NOMO-1 treated with dmso at 0.1 percent for 144 hours (cell line): Measurements from ENCODE around the gene PITHD1.
"Not testable (repeated sequence)": the region's sequence is repeated elsewhere in the genome, so short reads cannot be mapped to it uniquely, and the experiment has no call there.

Experiments used
- DNase-seq: peaks from one replicate; lab custom pipeline; 2025; ENCODE audit not compliant: unreplicated experiment; lab: John Stamatoyannopoulos, UW

The PITHD1 gene

GRCh38 chr1:23772854-23773242 is 5.4 kb upstream of the PITHD1 start:
- no peak for DNase-seq

GRCh38 chr1:23774174-23774880 is 3.9 kb upstream of the PITHD1 start:
- DNase-seq = no peak

- DNase-seq = no peak
These were observed 2.0 kb upstream of the PITHD1 start for GRCh38 chr1:23776217-23776616.

DNA sequence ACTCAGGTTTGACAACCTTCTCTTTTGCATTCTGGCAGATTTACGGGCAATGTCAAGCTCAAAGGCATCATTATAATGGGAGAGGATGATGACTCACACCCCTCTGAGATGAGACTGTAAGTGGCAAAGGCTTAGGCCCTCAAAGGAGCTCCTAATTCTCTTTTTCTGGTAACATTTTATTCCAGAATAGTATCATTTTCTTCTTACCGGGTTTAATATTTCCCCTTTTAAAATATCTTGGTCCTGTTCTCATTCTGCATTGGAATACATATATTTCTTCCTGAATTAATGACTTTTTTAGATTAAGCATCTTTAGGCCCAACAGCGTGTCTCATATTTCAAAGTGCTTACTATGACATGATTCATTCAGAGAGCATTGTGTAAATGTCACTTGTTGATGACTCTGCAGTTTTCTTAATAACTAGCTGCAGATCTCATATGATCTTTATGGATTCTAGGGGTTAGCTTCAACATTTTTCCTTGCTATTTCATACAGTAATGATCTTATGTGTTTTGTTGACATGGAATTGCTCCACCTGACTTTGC is 1.7 kb downstream of the PITHD1 start:
- no peak for DNase-seq

GRCh38 chr1:23783141-23783540 is 4.9 kb downstream of the PITHD1 start:
- not testable (repeated sequence) for DNase-seq

- no peak for DNase-seq
These were observed 6.6 kb downstream of the PITHD1 start for GRCh38 chr1:23784846-23785245.

DNA sequence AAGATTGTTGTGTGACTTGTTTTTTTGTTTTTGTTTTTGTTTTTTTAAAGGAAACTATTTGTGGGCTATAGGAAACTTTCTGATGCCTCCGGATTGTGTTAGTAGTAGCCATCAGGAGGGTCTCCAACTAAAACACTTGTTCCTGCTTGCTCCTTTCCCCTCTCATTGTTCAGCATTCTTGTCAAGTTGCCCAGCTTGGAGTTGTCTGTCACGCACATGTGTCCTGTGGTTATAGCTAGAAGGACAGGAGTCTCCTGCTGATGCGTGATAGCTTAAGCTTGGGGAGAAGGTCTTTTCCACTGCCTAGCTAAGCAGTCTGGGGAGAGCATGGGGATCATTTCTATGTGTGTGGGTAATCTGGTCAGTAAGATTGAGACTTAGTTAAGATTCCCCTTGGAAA is 9.5 kb downstream of the PITHD1 start:
- no peak for DNase-seq

DNA sequence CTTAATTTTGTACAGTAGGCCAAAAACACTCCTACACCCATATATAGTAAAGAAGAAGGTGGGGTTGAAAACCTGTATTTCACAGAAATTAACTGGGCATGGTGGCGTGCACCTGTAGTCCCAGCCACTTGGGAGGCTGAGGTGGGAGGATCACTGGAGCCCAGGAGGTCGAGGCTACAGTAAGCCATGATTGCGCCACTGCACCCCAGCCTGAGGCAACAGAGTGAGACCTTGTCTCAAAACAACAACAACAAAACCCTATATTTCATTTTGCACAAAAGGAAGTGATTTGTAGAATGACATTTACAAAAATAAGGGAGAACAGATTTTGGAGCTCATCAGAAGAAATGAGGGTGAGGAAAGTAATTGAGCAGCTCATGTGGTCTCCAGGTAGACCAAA is 10.5 kb downstream of the PITHD1 start:
- no peak for DNase-seq

DNA sequence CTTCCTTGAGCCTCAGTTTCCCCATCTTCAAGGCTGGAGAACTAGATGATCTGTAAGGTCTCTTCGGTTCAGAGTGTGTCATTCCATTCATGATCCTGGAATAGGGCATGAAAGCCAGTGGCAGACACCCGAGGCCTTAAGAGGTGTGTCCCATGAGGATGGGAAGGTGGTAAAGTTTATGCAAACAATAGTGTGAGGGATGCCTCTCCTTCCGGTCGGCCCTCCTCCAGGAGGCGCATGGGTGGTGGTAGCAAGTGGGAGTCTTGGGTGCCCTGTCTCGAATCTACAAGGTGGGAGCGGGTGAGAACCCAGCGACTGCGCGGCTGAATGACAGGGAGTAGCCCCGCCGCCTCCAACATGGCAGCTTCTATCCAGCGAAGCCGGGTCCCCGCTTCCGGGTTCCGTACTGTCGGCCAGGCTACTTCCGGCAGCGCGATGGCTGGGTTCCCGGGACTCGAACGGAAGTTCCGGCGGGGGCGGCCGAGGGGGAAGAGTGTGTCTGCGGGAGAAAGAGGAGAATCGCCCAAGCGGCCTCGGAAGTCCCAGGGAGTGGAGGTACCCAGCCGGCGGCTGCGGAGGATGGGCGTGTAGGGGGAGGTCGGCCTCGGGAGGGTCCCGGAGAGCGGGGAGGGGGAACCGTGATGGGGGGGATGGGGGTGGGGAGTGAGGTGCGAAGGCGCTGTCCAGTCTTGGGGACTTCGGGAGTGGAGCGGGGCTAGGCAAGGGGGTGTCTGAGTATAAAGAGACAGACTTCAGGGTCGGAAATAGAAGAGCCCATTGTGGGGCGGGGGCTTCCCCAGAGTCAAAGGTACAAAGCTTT is 12.7 kb downstream of the PITHD1 start, which contains the start of gene LYPLA2:
LYPLA2 (plus strand) TSS at position 450 of the 820 bp plus-strand sequence. CDS start 1,538 bp downstream, outside the sequence.
- DNase-seq = peak; percentile 82

DNA sequence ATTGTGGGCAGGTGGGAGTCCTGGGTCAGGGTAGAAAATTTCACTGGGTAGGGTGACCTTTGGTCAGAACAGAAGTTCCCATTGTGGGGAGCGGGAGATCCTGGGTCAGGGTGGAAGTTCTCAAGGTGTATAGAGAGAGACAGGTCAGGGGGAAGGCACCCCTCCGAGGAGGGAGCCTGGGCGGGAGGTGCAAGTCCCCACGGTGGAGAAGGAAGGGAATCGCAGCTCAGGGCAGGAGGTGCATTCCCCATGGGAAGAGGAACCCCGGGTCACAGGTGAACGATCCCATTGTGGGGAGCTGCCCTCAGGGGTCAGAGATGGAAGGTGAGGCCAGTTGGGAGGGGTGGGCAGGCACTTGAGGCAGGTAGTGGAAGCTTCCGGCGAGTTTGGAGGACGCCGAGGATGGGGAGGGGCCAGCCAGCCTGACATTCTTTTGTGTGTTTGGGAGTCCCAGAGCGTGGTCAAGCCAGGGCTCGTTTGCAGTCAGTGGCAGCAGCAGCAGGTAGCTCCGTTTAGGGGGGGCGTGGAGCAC is 13.4 kb downstream of the PITHD1 start:
- DNase-seq = no peak

DNA sequence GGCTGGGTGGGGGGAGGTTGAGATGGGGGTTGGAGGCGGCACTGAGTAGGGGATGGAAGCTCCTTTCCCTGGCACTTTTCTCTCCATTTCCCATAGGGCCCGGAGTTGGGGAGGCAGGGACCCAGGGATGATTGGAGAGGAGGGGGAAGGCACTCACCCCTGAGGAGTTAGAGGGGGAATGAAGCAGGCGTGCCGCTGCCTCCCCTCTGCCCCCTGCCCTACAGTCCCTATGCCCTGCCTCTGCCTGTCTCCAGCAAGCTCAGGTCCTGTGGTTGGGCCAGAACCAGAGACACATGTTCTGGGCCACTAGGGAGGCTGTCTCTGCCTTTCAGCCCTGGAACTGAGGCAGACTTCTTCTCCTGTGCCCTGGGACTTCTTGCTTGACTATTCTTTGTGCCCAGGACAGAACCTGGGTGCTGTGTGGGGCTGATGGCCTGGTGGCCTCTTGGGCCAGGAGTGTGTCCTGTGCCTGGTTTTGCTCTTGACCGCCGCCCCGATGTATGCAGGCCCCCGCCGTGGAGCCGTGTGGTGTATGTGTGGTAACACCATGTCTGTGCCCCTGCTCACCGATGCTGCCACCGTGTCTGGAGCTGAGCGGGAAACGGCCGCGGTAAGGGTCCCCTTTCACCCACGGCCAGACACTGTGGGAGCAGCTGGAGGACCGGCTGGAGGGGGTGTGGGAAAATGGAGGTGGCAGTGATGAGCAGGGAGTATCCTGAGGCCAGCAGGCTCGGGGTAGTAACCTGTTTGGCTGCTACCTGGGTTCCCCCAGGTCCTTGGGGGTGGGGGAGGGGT is 14.1 kb downstream of the PITHD1 start:
- DNase-seq = no peak

DNA sequence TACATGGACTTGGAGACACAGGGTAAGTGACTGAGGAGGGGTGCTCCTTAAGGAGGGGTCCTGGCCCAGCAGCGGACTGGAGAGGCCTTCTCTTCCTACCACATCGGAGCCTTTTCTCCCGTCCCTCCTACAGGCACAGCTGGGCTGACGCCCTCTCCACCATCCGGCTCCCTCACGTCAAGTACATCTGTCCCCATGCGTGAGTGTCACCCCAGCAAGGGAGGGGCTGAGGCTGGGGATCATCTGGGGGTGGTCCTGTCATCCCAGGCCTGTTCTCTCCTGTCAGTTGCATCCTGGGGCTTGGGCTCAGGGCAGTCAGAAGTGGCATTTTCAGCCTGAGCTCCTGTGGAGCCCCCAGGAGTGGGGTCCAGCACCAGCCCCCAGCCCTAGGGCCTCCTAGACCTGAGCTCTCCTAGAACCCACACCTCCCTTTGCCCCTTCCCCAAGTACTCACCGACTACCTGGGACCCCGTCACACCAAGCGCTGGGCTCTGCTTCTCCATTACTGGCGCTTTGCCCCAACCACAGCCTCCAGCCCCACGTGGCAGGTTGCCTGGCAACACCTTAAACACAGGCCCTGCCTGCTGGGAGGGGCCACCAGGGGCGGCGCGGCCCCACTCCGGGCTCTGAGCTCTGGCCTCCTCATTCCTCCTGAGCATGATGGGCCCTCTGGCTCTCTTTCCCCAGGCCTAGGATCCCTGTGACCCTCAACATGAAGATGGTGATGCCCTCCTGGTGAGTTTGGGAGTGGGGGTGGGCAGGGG is 15.0 kb downstream of the PITHD1 start:
- DNase-seq = no peak

GRCh38 chr1:23793861-23794731 is 15.9 kb downstream of the PITHD1 start:
- DNase-seq = no peak

- not testable (repeated sequence) for DNase-seq
These were observed 16.5 kb downstream of the PITHD1 start for GRCh38 chr1:23794732-23795182.

DNA sequence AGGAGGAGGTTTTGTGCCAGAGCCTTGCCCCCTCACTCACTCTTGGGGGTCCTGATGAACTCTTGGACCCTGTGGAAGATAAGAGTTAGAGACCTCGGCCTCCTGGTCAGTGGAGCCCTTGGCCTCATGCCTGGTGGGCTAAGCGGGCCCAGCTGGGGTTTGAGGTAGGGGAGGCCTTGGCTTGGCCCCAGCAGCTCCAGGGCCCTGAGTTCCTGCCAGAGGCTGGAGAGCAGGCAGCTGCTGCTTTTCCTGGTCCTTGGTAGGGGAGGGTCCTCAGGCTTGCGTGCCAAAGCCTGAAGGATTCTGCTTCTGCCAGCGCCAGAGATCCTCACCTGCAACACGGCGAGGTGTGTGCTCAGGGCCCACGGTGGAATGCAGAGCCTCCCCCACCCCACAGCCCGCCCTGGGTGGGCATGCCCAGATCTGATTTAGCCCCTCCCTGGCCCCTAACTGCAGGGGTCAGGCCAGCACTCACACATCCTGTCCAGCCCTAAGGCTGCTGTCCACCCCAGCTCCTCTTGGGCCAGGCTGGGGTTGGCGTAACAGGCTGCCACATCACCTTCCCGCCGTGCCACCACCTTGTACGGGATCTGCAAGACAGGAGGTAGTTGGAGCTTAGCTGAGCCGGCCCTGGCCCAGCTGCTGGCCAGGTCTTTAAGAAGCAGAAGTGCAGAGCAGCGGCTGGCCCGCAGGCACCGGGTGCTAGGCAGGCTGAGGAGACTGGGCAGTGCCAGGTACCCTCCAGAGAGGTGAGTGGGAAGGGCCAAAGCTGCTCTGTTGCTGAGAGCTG is 17.7 kb downstream of the PITHD1 start:
- DNase-seq = no peak

- no peak for DNase-seq
These were observed 18.5 kb downstream of the PITHD1 start for GRCh38 chr1:23796466-23797271.
